Central memory CD4-positive, alpha-beta T cell (primary cell): ENCODE measurements around the gene CAMSAP3.

Experiments
- DNase-seq: peaks from one replicate; pipeline ENCODE4 v3.0.0; 2022

CAMSAP3 gene

GRCh38 chr19:7654401-7654800, 58.7 kb downstream of the CAMSAP3 start:
- no peak for DNase-seq

DNA sequence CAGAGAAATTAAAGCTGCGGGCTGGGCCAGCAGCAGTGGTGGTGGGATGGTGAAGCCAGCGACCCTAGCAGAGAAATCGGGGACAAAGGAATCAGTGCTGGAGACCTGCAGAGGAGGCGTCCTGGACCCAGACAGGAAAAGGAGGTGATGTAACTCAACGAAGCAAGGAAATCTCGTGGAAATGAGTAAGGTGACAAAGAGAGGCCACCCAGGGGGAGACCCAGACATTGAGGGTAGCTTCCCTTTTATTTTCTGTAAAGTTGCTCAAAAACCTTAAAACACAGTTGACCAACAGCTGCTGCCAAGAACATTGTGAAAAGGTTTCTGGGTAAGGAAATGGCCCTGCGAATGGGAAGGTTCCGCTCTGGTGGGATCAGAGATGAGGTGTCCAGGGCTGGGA, 59.9 kb downstream of the CAMSAP3 start:
- no peak for DNase-seq

- no peak for DNase-seq
Measured at GRCh38 chr19:7657131-7657751, 61.6 kb downstream of the CAMSAP3 start.

DNA sequence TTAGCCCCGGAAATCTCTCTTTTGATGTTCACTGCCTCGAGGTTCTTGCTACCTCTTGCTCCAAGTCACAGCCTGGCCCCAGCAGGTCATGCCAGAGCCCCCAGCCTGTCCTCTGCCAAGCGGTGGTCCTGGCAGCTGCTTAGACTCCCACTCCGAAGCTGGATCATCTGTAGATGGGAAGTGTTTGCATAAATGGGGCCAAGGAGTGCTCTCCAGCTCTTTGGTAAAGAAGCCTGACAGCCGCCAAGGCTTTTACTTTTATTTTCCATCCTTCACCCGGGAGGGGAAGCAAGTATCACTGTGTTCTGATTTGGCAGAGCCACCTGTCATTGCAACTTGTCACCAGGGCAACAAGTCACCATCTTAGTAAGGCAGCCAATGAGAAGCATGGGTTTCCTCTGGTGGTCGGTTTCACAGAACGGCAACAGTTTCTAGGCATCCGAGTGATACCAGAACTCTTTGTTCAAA, 62.6 kb downstream of the CAMSAP3 start:
- peak; percentile 62 for DNase-seq

GRCh38 chr19:7661744-7662538, 66.3 kb downstream of the CAMSAP3 start:
- DNase-seq, result no peak

DNA sequence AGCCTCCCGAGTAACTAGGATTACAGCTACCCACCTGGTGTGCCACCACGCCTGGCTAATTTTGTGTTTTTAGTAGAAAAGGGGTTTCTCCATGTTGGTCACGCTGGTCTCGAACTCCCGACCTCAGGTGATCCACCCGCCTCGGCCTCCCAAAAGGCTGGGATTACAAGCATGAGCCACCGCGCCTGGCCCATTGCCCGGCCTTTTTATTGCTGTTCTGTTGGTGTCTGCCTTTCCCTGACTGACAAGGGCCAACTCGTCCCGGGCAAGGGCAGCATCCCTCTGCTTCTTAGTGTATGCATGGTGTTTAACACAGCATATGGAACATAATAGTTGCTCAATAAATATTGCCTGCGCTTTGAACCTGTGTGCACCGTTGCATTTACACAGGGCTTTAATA, 67.0 kb downstream of the CAMSAP3 start:
- DNase-seq, result no peak

DNA sequence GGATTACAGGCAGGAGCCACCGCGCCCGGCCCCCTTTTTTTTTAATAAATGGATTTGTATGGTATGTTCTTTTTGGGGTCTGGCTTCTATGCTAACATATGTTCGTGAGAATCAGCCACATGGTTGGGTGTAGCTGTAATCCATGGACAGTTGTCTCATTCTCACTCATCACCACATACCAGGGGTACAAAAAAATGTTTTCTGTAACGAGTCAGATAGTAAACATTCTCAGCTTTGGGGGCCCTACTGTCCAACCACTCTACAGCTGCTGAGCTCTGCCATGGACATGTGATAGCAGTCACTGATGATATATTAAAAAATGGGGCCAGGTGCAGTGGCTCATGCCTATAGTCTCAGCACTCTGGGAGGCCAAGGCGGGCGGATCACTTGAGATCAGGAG, 68.0 kb downstream of the CAMSAP3 start:
- no peak for DNase-seq

- no peak for DNase-seq
Measured at GRCh38 chr19:7665076-7665475, 69.4 kb downstream of the CAMSAP3 start.
